ENCODE data around the gene ARSA.

ARSA gene

GRCh38 chr22:50676661-50677492 is 48.9 kb upstream of the ARSA start:
- CTCF ChIA-PET: interaction anchor here (0.8 kb wide), 1 partner anchor 56 kb away, joined by 6 read pairs; no protein-coding TSS in a partner anchor
- H3K36me3 ChIP-seq (ENCODE audit: control insufficient read depth in 2 of 2, insufficient read depth in 1 of 2, low read length in 2 of 2): no peaks in the 10 kb centered on the region
- H3K4me1 ChIP-seq (ENCODE audit: control insufficient read depth, insufficient read depth, low read length): no peaks in the 10 kb centered on the region
- H3K9me3 ChIP-seq (ENCODE audit: control insufficient read depth, insufficient read depth, low read depth, low read length): no peaks in the 10 kb centered on the region
- TF ChIP-seq BCL6B (tag by site-specific recombination; IDR thresholded peaks at IDR 0.05) (no peak), ZEB2 (tag by site-specific recombination; IDR thresholded peaks at IDR 0.05) (no peak), PRDM1 (tag by site-specific recombination; IDR thresholded peaks at IDR 0.05) (no peak), HOXA7 (CRISPR knock-in tag; IDR thresholded peaks at IDR 0.05; ENCODE audit: borderline replicate concordance) (no peak), ZNF354C (tag by site-specific recombination; IDR thresholded peaks at IDR 0.05; ENCODE audit: borderline replicate concordance, low read depth) (no peak), ZNF37A (tag by site-specific recombination; IDR thresholded peaks at IDR 0.05) (no peak), ZNF670 (tag by site-specific recombination; IDR thresholded peaks at IDR 0.05; ENCODE audit: low read depth) (no peak), ZNF521 (tag by site-specific recombination; IDR thresholded peaks at IDR 0.05) (no peak), ZNF596 (tag by site-specific recombination; IDR thresholded peaks at IDR 0.05) (no peak), ZNF214 (tag by site-specific recombination; IDR thresholded peaks at IDR 0.05; ENCODE audit: borderline replicate concordance) (no peak), ZNF664 (tag by site-specific recombination; IDR thresholded peaks at IDR 0.05) (no peak), ZNF76 (tag by site-specific recombination; IDR thresholded peaks at IDR 0.05; ENCODE audit: borderline replicate concordance, low read depth) (no peak), ZNF707 (tag by site-specific recombination; IDR thresholded peaks at IDR 0.05) (no peak), ZNF548 (tag by site-specific recombination; IDR thresholded peaks at IDR 0.05) (no peak), ZNF571 (tag by site-specific recombination; IDR thresholded peaks at IDR 0.05) (no peak), ZBTB48 (tag by site-specific recombination; IDR thresholded peaks at IDR 0.05) (no peak), GLIS2 (tag by site-specific recombination; IDR thresholded peaks at IDR 0.05) (no peak), PRDM6 (tag by site-specific recombination; IDR thresholded peaks at IDR 0.05) (no peak), ZNF624 (tag by site-specific recombination; IDR thresholded peaks at IDR 0.05) (no peak), ZSCAN16 (tag by site-specific recombination; IDR thresholded peaks at IDR 0.05) (no peak)
- POLR2A ChIA-PET: no interaction called here
- H3K4me3 ChIP-seq (ENCODE audit: low read depth, low read length): no peak overlapping the region
- H3K27ac ChIP-seq (ENCODE audit: extremely low read depth, low read depth, low read length): no peak overlapping the region

GRCh38 chr22:50676180-50676636 is 48.3 kb upstream of the ARSA start:
- ChIA-PET POLR2A (no interaction called here), CTCF (no interaction called here)
- no peak overlapping the region for H3K4me3 ChIP-seq (ENCODE audit: low read depth, low read length)
- no peak overlapping the region for H3K27ac ChIP-seq (ENCODE audit: extremely low read depth, low read depth, low read length)
- H3K36me3 ChIP-seq (ENCODE audit: control insufficient read depth in 2 of 2, insufficient read depth in 1 of 2, low read length in 2 of 2): no peaks in the 10 kb centered on the region
- no peaks in the 10 kb centered on the region for H3K9me3 ChIP-seq (ENCODE audit: control insufficient read depth, insufficient read depth, low read depth, low read length)
- H3K4me1 ChIP-seq (ENCODE audit: control insufficient read depth, insufficient read depth, low read length): no peaks in the 10 kb centered on the region
- TF ChIP-seq ZNF362 (tag by site-specific recombination; IDR thresholded peaks at IDR 0.05) (no peak), SETDB1 (IDR thresholded peaks at IDR 0.05; ENCODE audit: insufficient read length, low read length) (no peak), ZNF521 (tag by site-specific recombination; IDR thresholded peaks at IDR 0.05) (no peak), ZNF280D (tag by site-specific recombination; IDR thresholded peaks at IDR 0.05) (no peak), ZNF747 (tag by site-specific recombination; IDR thresholded peaks at IDR 0.05) (no peak), OSR2 (tag by site-specific recombination; IDR thresholded peaks at IDR 0.05) (no peak), ZNF449 (tag by site-specific recombination; IDR thresholded peaks at IDR 0.05) (no peak), ZBTB21 (tag by site-specific recombination; IDR thresholded peaks at IDR 0.05) (no peak), ZFP69B (tag by site-specific recombination; IDR thresholded peaks at IDR 0.05) (no peak)
